ENCODE measurements around the gene C12orf75.
"Not testable (repeated sequence)": the region's sequence is repeated elsewhere in the genome, so short reads cannot be mapped to it uniquely, and the experiment has no call there.

Gene C12orf75

DNA sequence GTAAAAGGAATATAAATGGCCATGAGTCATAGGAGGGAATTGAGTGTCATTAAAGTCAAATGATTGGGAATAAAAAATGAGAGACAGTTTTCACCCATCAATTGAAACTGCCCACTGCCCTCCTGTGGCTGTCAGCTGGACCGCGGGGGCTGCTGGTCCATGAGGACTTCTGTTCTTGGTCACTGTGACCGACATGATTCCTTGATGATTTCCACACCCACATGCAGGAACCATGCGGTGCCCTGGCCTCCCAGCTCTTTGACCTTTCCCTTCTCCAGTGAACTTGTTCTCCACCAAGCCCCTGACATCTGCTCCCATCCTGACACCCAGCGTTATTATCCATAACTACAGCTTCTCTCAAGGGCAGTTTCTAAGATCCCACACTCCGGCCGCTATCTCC lies 48.4 kb downstream of the C12orf75 start:
- DNase-seq (ENCODE audit: low read depth) = no peak

DNA sequence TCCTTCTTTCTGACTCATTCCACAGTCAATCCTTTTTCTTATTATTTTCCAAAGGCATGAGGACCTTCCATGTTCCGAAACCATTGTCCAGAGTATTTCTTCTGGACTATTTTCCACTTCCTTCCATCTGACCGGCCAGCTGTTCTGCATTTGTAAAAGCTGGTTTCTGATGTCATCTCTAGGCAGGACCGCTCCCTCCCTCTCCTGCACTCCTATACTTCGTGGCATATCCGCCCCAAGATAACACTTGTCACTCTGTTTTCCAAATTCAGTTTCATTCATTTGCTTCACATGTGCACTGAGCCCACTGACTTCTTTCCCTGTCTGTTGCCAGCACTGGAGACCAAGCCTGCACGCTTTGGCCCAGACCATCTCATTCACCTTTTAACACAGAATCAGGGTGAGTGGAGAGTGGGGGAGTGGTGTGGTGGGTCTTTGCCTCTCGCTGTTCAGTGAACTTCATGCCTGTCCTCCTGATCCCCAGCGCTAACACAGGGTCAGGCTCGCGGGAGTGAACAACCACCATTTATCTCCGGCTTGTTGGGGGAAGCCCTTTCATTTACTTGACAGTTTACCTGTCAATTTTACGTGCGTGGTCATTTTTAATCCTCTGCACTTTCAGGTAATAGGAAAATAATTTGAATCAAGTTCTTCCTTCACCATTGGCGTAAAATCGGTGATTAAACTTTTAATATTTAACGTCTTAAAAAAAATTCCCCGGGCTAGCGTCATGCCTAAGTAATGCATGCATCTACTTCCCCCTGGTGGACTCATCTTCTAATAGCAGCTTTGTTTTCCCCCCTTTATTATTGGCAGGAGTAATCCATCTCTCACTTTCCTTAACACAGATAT lies 52.5 kb downstream of the C12orf75 start:
- DNase-seq (ENCODE audit: low read depth) = peak; percentile 57

DNA sequence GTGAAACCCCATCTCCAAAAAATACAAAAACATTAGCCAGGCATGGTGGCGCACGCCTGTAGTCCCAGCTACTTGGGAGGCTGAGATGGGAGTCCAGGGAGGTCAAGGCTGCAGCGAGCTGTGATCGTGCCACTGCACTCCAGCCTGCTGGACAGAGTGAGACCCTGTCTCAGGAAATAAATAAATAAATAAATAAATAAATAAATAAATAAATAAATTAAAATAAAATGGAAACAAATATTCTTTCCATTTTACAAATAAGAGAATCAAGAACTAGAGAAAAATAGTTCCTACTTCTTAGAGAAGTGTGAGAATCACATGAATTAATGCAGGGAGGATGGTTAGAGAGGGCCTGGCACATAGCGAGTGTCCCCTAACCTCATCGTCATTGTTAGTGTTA lies 53.7 kb downstream of the C12orf75 start:
- DNase-seq (ENCODE audit: low read depth) = no peak

DNA sequence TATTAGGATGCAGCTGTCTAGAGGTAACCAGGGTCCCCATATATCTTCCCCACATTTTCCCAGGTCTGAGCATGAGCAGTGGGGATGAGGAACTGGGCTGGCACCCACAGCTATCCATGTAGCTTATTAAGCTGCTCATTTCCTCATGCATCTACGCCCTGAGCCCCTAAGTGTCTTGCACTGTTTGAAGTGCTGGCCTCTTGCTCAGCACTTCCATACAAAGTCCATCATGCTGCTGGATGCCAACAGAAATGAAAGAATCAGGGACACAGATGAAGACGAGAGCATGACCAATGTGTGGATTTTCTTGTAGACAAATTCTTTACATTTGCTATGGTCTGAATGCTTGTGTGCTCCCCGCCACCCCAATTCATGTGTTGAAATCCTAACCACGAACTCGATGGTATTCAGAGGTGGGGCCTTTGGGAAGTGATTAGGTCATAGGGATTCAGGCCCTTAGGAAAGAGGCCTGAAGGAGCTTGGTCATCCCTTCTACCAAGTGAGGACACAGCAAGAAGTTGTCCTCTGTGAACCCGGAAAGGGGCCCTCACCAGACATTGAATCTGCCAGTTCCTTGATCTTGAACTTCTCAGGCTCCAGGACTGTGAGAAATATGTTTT lies 54.5 kb downstream of the C12orf75 start:
- DNase-seq (ENCODE audit: low read depth) = no peak

DNA sequence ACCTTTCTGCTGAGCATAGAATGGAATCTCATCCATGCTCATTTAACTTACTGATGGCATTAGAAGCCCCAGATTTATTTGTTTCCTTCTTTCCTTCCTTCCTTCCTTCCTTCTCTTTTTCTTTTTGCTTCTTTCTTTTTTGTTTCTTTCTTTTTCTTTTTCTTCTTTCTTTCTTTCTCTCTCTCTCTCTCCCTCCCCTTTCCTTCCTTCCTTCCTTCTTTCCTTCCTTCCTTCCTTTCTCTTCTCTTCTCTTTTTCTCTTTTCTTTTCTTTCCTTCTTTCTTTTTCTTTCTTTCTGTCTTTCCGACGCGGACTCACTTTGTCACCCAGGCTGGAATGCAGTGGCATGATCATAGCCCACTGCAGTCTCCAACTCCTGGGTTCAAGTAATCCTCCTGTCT lies 55.9 kb downstream of the C12orf75 start:
- no peak for DNase-seq (ENCODE audit: low read depth)

GRCh38 chr12:105391231-105391630 lies 60.7 kb downstream of the C12orf75 start:
- no peak for DNase-seq (ENCODE audit: low read depth)

DNA sequence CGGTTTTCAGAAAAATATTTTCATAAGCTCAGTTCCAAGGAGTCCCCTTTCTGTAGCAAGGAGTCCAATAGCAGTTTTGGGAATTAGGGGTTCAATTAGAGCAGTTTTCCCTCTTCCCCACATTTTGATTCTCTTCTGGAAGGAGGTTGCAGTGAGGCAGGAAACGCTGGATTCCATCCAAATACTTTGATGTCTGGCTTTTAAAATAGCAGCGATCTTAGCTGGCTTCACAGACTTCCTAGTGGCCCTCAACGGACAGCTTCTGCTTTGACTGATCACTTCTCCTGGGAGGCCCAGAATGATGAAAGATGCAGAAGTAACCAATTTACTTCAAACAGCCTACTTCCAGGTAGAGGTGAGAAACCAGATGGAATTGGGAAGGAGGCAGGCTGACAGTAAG lies 63.1 kb downstream of the C12orf75 start:
- DNase-seq (ENCODE audit: low read depth) = no peak

GRCh38 chr12:105396024-105396423 lies 65.5 kb downstream of the C12orf75 start:
- DNase-seq (ENCODE audit: low read depth) = no peak

DNA sequence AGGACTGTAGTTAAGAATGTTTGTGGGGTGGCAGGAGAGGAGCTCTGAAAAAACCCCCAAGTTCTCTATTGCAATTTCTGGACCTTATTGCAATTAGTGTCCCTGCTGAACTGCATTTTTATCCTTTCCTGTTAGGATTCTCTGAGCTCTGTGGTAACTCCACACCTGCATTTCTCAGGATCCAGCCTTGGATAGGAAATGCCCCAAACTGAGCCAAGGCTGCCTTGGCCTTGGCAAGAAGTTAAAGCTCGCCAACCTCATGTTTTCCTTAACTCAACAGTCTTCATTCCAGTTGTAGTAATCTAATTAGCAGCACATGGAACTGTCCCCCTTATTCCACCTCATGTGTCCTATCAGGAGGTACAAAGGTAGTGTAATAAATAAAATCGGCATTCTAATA lies 66.5 kb downstream of the C12orf75 start:
- no peak for DNase-seq (ENCODE audit: low read depth)

DNA sequence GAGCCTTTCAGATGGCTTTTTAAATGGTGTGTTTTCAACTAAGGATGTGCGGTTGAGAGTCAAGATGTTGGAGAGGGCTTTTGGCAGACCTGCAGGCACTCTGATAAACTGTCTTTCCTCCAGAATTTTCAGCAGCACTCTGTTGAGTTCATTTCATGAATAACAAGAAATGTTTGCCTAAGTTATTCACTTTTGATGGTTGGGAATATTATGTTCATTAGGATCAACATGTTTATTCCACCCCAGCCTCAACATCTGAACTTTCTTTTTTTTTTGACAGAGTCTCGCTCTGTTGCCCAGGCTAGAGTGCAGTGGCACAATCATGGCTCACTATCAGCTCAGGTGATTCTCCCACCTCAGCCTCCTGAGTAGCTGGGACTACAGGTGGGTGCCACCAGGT lies 68.4 kb downstream of the C12orf75 start:
- no peak for DNase-seq (ENCODE audit: low read depth)

DNA sequence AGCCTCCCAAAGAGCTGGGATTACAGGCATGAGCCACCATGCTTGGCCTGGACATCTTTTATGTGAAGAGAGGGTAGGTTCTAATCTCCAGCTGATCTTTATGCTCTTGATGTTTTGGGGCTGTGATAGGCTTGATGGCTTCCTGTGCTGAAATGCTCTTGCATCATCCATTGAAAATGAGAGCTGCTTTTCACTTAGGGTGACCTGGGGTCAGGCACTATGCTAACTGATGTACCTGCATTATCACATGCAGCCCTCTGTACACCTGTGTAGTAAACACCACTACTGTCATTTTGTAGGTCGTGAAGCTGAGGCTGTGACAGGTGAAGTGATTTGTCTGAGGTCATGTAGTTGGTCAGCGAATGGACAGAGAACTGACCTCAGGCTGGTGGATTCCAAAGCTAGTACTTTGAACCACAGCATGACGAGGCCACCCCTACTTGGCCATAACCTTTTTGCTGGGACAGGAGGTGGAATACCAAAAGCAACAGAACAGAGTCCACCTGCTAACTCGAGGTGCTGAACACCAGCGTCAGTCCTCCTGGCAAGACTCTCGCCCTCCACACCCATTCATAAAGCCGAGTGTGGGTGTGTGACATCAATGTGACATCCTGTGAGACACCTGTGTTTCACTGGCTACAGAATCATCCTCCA lies 69.1 kb downstream of the C12orf75 start:
- DNase-seq (ENCODE audit: low read depth) = no peak

DNA sequence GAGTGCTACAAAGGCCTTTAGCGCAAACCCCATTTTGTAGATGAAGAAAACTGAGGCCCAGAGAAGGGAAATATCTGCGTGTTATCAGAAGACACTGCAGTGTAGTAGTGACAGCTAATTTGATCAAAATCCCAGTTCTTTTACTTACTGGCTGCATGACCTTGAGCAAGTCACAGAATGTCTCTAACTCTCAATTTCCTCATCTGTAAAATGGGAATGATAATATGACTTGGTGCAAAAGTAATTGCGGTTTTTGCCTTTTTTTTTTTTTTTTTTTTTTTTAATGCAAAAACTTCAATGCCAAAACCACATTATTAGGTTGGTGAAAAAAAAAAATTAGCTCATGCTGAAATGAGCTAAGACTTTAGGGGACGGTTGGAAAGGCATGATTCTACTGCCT lies 69.7 kb downstream of the C12orf75 start:
- DNase-seq (ENCODE audit: low read depth) = no peak

- no peak for DNase-seq (ENCODE audit: low read depth)
Measured at GRCh38 chr12:105401198-105401597, 70.7 kb downstream of the C12orf75 start.

- DNase-seq (ENCODE audit: low read depth) = no peak
Measured at GRCh38 chr12:105402366-105402765, 71.9 kb downstream of the C12orf75 start.

DNA sequence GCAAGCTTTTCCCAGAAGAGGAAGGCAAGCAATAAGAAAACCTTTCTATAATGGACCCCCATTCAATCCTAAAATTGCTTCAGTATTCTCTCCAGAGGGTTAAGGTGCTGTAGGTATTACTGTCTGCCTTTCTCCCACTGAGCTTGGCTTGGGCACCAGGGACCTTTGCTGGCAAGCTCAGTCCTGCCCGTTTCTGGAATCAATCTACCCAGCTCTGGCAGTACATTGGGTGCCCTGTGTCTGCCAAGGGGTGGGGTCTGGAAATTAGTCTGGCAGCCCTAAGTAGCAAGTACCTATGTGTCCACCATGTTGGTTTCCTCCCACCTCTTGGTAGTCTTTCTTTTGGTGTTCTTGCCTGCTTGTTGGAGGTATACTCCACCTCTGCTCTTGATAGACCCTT lies 72.6 kb downstream of the C12orf75 start:
- DNase-seq (ENCODE audit: low read depth) = no peak

GRCh38 chr12:105404134-105404533 lies 73.6 kb downstream of the C12orf75 start:
- DNase-seq (ENCODE audit: low read depth) = not testable (repeated sequence)

DNA sequence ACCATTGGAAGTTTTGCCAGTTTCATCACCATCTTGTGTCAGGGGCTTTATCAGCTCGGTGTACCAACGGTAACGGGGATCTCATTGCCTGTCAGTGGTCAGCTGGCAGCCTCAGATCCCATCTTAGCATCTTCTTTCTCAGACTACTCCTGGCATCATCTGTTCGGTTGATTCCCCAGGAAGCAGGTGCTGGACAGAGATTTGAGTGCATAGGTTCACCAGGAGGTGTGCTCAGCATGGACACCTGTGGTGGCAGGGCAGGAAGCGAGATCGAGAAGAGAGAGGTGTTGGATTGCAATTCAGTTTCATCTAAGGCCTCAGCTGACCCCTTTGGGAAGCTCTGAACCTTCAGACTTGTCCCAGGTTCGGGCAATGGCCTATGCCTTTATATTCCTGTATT lies 76.0 kb downstream of the C12orf75 start:
- no peak for DNase-seq (ENCODE audit: low read depth)

GRCh38 chr12:105409279-105409678 lies 78.8 kb downstream of the C12orf75 start:
- no peak for DNase-seq (ENCODE audit: low read depth)

DNA sequence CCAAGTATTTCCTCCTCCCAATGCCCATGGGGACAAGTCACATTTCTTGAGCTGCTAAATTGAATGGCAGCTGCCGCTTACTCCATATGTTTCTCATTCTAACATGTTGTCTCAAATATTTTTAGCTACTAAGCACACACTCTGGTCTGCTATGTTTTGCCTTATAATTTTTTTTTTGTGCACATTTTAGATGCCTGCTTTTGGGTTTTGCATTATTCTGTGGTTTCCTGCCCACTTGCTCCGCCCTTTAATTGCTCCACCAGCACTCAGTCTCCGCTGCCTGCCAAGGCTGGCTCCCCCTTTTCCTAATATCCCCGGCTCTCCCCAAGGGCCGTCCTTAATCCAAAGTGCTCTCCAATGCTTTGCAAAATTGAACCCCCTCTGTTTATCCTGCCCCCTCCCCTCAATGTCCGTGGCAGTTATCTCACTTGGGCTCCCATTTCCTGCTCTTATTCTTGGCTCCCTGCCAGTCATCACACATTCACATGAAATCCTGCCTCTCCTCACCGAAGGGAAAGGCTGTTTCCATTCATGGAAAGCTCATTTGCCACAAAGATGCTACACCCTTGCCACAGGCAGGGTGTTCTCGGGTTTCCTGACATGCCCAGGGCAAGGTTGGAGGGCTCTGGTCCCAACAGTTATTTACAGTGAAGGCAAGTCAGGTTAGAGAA lies 79.4 kb downstream of the C12orf75 start:
- DNase-seq (ENCODE audit: low read depth) = peak; percentile 86

GRCh38 chr12:105413911-105414487 lies 83.5 kb downstream of the C12orf75 start:
- DNase-seq (ENCODE audit: low read depth) = no peak

DNA sequence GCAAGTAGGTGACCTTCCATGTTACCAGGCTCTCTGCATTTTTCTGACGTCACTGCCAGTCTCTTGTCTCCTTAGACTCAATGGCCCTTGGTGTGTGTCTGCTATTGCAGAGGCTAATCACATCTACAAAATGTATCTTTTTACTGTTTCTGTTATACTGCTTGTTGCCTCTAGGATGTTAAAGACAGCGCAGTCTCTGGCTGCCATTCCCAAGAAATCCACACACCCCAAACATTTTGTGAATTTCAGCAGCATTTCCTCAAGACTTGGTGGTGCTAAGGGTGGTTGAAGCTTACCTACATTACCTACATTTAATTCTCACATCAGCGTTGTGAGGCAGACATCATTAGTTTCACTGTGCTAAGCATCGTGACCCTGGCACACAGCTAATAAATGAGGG lies 87.2 kb downstream of the C12orf75 start:
- no peak for DNase-seq (ENCODE audit: low read depth)

DNA sequence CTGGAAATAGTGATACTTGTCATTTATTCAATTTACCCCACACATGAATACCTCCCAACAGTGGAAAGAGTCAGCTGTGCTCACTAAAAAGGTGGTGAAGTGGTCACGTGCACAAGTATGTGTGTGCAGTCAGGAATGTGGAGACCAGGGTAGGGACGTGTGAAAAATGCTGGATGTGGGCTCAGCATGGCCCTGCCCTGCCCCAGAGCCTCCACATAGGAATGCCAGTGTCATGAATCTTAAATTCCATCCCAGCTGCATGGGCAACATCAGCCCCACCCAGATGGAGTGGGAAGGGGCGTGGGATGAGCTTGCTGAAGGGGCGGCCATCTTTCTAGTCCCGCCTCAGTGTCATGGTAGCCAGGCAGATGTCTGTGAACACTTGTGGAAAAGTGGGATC lies 87.7 kb downstream of the C12orf75 start:
- DNase-seq (ENCODE audit: low read depth) = peak; percentile 96
